ENCODE results near the gene SLBP.

Gene SLBP

GRCh38 chr4:1712216-1713002, at the start of gene SLBP:
Gene SLBP (minus strand): TSS chr4:1712319. CDS start chr4:1712188, 131 bp downstream.
- DNase-seq (ENCODE audit: low read depth in 2 of 2), result peak; percentile 96 to 98

- DNase-seq (ENCODE audit: low read depth in 2 of 2), result no peak
Measured at GRCh38 chr4:1761130-1761689, 49.1 kb upstream of the SLBP start.

- DNase-seq (ENCODE audit: low read depth in 2 of 2), result no peak
Measured at GRCh38 chr4:1760521-1761071, 48.5 kb upstream of the SLBP start.

DNA sequence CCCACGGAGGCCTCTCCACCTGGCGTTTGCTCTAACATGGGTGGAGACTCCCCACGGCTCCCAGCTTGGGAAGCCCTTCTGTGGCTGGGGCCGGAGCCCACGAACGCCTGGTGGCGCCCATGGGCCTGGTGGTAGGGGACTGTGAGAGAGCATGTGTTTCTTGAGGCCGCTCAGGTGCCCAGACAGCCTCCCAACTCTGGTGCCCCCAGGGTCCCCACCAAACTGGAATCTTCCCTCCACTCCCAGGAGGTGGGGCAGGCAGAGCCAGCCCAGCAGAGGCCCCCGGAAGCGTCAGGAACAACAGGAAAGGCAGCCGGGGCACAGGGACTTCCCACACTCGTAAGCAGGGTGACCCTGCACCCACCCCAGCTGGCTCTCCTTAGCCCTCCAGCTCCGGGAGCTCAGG, 47.7 kb upstream of the SLBP start:
- no peak for DNase-seq (ENCODE audit: low read depth in 2 of 2)

GRCh38 chr4:1759170-1759817, 47.2 kb upstream of the SLBP start:
- no peak for DNase-seq (ENCODE audit: low read depth in 2 of 2)

DNA sequence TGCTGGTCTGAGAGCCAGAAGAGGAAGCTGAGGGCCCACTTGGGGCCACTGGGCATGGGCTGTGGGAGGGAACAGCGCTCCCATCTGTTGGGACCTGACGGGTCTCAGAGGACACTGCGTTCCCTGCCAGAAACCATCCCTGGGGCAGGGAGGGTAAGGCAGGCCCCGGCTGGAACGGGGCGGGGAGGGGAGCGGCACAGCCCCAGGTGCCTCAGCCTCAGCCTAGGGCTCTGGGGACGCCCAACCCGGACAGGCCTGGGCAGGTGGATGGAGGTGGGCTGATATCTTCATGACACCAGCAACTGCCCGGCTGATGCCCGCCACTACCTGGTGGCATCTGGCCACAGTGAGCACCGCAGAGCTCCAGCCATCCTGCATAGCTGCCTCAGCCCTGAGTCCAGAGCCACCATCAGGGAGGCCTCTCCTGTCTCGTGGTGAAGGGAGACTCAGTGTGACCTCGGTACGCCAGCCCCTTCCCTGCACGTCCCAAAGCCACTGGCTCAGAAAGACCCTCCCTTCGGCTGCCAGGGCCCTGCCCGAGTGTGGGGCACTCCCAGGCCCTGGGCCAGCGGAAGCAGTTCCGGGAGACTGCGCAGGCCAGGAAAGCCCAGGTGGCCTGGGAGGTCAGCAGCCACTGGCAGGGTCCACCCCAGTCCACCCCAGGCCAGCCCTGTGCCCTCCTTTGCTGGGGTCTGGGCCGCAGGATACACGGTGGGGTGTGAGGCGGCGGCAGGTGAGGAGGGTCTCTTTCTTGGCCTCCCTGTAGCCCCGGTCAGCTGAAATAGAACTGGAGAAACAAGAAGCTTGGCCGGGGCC, 46.4 kb upstream of the SLBP start:
- no peak for DNase-seq (ENCODE audit: low read depth in 2 of 2)

GRCh38 chr4:1757836-1758235, 45.7 kb upstream of the SLBP start:
- no peak for DNase-seq (ENCODE audit: low read depth in 2 of 2)

- DNase-seq (ENCODE audit: low read depth in 2 of 2), result no peak
Measured at GRCh38 chr4:1756893-1757779, 45.0 kb upstream of the SLBP start.

DNA sequence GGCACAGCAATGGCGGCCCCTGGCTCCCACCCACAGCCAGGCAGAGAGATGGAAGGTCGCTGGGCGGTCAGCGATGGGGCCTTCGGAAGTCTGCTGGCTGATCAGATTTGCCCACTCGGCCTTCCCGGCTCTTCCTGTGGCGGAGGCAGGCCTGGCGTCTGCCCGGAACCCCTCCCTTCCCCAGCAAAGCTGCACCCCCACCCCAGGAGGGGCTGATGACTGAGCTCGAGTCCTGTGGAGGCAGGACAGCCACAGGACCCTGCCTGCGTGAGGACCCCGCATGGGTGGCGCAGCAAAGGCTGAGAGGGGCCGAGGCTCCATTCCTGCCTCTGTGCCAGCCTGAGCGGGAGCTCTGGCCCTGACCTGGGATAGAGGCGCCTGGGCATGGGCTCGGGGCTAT, 44.0 kb upstream of the SLBP start:
- no peak for DNase-seq (ENCODE audit: low read depth in 2 of 2)

- no peak for DNase-seq (ENCODE audit: low read depth in 2 of 2)
Measured at GRCh38 chr4:1755297-1755696, 43.2 kb upstream of the SLBP start.

GRCh38 chr4:1754336-1754735, 42.2 kb upstream of the SLBP start:
- no peak for DNase-seq (ENCODE audit: low read depth in 2 of 2)

DNA sequence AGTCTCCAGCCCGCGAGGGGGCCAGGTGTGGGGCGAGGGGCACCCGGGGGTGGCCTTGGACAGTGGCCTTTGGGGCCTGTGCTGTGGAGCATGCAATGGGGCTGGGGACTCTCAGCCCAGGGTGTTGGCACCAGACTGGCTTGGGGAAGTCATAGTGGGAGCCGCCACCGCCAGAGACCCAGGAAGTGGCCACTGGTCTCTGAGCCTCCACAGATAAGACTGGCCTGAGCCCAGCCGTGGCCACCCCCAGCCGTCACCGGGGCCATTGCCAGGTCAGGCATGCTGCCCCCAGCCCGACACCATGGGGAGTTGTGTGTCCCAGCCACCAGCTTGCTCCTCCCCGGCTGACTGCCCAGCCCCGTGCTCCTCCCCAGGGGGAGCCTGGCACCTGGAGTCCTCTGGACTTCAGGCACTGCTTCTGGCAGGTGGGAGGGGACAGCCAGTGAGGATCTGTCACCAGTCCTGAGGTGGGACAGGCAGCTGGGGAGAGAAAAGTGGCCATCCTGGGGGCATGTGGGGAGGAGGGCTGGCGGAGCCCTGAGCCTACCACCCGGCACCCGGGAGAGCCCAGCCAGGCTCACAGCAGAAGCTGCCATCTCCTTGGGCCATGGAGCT, 41.7 kb upstream of the SLBP start:
- DNase-seq (ENCODE audit: low read depth in 2 of 2), result no peak

DNA sequence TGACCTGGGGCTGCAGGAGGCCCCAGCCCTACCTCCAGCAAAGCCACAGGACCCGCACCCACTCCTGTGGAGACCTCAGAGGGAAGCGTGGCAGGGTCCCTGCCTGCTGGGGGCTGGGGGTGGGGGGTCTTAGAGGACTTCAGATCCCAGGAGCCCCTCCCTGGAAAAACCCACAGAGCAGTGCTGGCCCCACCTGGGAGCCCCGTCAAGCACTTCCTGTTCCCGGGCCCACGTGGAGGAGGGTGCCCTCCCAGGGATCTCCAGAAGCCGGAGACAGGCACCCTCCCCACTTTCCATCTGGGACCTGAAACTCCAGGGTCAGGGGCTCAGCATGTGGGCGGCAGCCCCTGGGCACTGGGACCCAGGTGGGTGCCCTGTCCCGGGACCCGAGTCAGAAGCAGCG, 41.2 kb upstream of the SLBP start:
- no peak for DNase-seq (ENCODE audit: low read depth in 2 of 2)

- no peak for DNase-seq (ENCODE audit: low read depth in 2 of 2)
Measured at GRCh38 chr4:1752284-1753041, 40.3 kb upstream of the SLBP start.

DNA sequence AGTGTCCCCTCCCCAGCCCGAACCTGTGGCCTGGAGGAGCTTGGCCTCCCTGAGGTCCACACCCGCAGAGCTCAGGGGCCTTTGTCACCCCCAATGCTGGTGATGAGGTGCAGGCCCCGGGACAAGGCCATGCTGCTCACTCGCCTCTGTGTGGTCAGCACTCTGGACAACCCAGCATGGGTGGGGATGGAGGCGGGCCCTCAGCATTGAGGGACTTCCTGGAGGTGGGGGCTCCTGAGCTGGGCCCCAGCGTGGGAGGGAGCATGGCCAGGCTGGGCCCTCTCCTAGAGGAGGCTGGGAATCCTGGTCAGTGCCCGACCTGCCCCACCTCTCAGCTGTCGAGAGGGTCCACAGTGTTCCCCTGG, 39.8 kb upstream of the SLBP start:
- no peak for DNase-seq (ENCODE audit: low read depth in 2 of 2)

DNA sequence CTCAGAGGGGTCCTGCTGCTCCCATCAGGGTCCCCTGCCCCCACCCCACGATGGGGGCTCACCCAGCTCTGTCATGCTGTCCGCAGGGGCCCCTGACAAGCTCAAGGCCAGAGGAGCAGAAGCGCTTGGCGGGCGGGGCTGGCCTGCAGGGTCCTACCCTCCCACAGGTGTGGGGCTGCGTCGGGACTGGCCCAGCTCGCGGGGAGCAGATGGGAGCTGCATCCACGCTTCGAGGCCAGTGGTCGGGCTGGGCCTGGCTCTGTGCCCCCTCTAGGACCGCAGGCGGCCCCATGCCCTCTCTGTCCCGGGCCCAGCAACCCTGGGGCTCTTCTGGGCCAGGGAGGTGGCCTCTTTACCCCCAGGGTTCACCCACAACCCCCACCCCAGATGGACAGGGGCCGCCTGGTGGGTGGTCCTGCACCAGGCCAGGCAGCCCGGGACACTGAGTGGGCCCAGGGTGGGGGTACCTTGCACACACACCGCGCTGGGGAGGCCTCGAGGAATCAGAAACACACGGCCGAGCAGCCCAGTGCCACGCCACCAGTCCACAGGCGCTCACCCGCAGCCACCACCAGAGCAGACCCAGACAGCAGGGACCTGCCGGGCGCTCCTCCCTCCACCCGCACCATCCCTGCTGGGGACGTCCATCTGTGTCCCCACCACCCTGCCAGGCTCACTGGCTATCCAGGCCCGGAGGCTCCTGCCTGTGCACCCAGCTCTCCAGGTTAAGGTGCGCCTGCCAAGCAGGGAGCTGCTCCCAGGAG, 39.2 kb upstream of the SLBP start:
- DNase-seq (ENCODE audit: low read depth in 2 of 2), result no peak

DNA sequence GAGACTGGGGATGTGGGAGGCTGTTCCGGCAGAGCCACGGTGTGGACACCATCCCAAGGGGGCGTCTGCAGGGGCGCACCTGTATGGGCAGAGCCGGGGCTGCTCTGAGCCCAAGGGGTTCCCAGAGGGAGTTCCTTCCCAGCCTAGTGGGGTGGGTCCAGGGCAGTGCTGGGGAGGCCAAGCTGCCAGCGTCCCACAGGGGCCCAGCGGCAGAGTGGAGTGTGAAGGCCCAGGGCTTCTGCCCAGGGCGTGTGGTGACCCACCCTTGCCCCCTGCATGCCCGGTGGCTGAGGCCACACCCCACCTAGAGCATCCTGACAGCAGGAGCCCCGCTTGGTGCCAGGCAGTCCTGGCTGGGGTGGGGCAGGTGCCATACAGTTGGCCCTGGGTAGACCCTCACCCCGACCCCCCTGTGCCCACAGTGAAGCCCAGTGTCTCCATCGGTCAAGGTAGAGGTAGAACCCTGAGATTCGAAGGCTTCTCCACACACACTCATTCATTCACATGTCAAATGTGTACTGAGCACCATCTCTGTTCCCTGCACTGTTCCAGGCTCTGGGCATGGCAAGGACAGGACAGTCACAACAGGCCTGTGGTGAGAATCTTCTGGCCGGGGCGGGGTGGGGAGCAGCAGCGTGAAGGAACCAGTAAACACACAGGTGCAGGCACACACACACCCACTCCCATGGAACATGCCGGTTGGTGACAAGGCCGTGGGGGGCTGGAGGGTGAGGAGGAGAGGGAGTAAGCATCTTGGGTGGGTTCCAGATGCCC, 38.4 kb upstream of the SLBP start:
- no peak for DNase-seq (ENCODE audit: low read depth in 2 of 2)

DNA sequence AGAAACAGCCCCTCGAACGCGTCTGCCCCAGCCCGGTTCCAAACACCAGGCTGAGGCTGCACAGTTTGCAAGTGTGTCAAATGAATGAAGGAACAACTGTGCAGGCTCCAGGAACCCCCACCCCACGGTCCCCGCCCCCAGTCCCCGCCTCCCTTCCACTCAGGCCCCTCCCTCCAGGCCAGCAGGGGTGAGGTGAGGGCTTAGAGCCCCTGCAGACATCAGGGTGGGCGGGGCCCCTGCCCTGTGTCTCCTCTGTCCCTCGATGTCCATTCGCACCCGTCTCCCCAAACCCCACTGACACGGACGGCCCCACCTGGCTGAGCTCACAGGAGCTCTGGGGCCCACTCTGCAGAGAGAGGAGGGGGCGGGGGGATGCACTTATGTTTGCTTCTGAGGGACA, 37.7 kb upstream of the SLBP start:
- DNase-seq (ENCODE audit: low read depth in 2 of 2), result no peak
